Neural cell (in vitro differentiated cells): ENCODE data around the gene CDH12. TPM values are rescaled to one million over a fixed set of nuclear protein-coding genes. Genes with fewer than 3 reads are reported as not detected.

Experiments used
- H2AFZ ChIP-seq: fragments of 200-600, 300-800 bp; sonication (generic), shearing (Covaris generic); 2 replicates; pipeline ENCODE4 v1.6.0; 2014; ENCODE audit warnings: low read depth, mild to moderate bottlenecking, antibody characterized with exemption, low read length, moderate library complexity
- H3F3A ChIP-seq: fragments of 200-600 bp; shearing (Covaris generic); 2 replicates; pipeline ENCODE4 v1.6.1; 2016; ENCODE audit warnings: mild to moderate bottlenecking, moderate library complexity, mixed read lengths, antibody characterized with exemption, low read length; ENCODE audit not compliant: insufficient read depth, poor library complexity, severe bottlenecking
- H3K27ac ChIP-seq: fragments of 200-600, 300-800 bp; sonication (generic), shearing (Covaris generic); 2 replicates; pipeline ENCODE4 v1.5.1; 2014; ENCODE audit warnings: mild to moderate bottlenecking, low read length, moderate library complexity
- H3K27me3 ChIP-seq: fragments of 300-800, 200-600 bp; sonication (generic), shearing (Covaris generic); 2 replicates; pipeline ENCODE4 v1.6.0; 2014; ENCODE audit warnings: mild to moderate bottlenecking, low read depth, low read length, moderate library complexity; ENCODE audit not compliant: insufficient read depth
- H3K36me3 ChIP-seq: fragments of 300-800, 200-600 bp; sonication (generic), shearing (Covaris generic); 2 replicates; pipeline ENCODE4 v1.5.1; 2014; ENCODE audit warnings: mild to moderate bottlenecking, antibody characterized with exemption, low read length, moderate library complexity; ENCODE audit not compliant: insufficient read depth
- H3K4me2 ChIP-seq: fragments of 300-800, 200-600 bp; sonication (generic), shearing (Covaris generic); 2 replicates; pipeline ENCODE4 v1.6.0; 2014; ENCODE audit warnings: mild to moderate bottlenecking, low read length
- H3K4me3 ChIP-seq: fragments of 300-800, 200-600 bp; sonication (generic), shearing (Covaris generic); 2 replicates; pipeline ENCODE4 v1.5.1; 2014; ENCODE audit warnings: mild to moderate bottlenecking, low read length, moderate library complexity
- H3K79me2 ChIP-seq: fragments of 200-600 bp; shearing (Covaris generic); replicated peaks from 2 replicates; pipeline ENCODE4 v1.6.0; 2014; ENCODE audit warnings: mild to moderate bottlenecking, low read length, moderate library complexity; ENCODE audit not compliant: insufficient read depth
- H3K9ac ChIP-seq: fragments of 300-800, 200-600 bp; sonication (generic), shearing (Covaris generic); 2 replicates; pipeline ENCODE4 v1.6.1; 2016; ENCODE audit warnings: mild to moderate bottlenecking, low read length, mixed read lengths
- H3K9me2 ChIP-seq: fragments of 200-600 bp; shearing (Covaris generic); 2 replicates; pipeline ENCODE4 v1.6.1; 2016; ENCODE audit warnings: mild to moderate bottlenecking, low read length, mixed read lengths; ENCODE audit not compliant: insufficient read depth
- H3K9me3 ChIP-seq: fragments of 200-600, 300-800 bp; sonication (generic), shearing (Covaris generic); 2 replicates; pipeline ENCODE4 v1.6.1; 2016; ENCODE audit warnings: mild to moderate bottlenecking, mixed run types, low read length, moderate library complexity, mixed read lengths
- H4K20me1 ChIP-seq: fragments of 200-600 bp; shearing (Covaris generic); 2 replicates; pipeline ENCODE4 v1.6.1; 2016; ENCODE audit warnings: mild to moderate bottlenecking, mixed run types; ENCODE audit not compliant: insufficient read depth
- EP300 ChIP-seq: fragments of 450-650 bp; conservative IDR thresholded peaks from 2 replicates; pipeline ENCODE4 v1.6.1; 2014; ENCODE audit warnings: antibody characterized with exemption, mild to moderate bottlenecking, moderate library complexity; ENCODE audit not compliant: poor library complexity, severe bottlenecking
- EZH2 ChIP-seq: fragments of 200-600, 300-800 bp; shearing (Covaris generic), sonication (generic); IDR thresholded peaks from 2 replicates; pipeline ENCODE4 v1.6.1; 2014; ENCODE audit warnings: antibody characterized with exemption, low read length, borderline replicate concordance, mild to moderate bottlenecking; ENCODE audit not compliant: insufficient read depth, poor library complexity, severe bottlenecking
- MXI1 ChIP-seq: fragments of 450-650 bp; conservative IDR thresholded peaks from 2 replicates; pipeline ENCODE4 v1.6.1; 2014; ENCODE audit warnings: antibody characterized with exemption, mild to moderate bottlenecking; ENCODE audit not compliant: poor library complexity, severe bottlenecking
- POLR2AphosphoS5 ChIP-seq: IDR thresholded peaks from 2 replicates; pipeline ENCODE4 v1.6.1; 2012
- RAD21 ChIP-seq: fragments of 450-650 bp; conservative IDR thresholded peaks from 2 replicates; pipeline ENCODE4 v1.6.1; 2014; ENCODE audit warnings: antibody characterized with exemption, mild to moderate bottlenecking, moderate library complexity
- SMC3 ChIP-seq: fragments of 450-650 bp; conservative IDR thresholded peaks from 2 replicates; pipeline ENCODE4 v1.6.1; 2014; ENCODE audit warnings: antibody characterized with exemption, mild to moderate bottlenecking, moderate library complexity; ENCODE audit not compliant: poor library complexity
- TAF1 ChIP-seq: IDR thresholded peaks from 2 replicates; pipeline ENCODE4 v1.6.1; 2012; ENCODE audit warnings: low read depth
- polyA plus RNA-seq: library from polyadenylated mRNA; depleted of rRNA; stranded (reverse); fragments of >200 nt; gene quantifications from 2 replicates; pipeline ENCODE4 v1.2.3, GENCODE V29; 2014
- TF ChIP-seq, protein P1 (sequence below): fragments of 450-650 bp; IDR thresholded peaks from 2 replicates; pipeline ENCODE4 v1.5.1; 2014; ENCODE audit warnings: antibody characterized with exemption, mild to moderate bottlenecking, moderate library complexity; ENCODE audit not compliant: poor library complexity, severe bottlenecking
- TF ChIP-seq, protein P2 (sequence below): IDR thresholded peaks from 2 replicates; pipeline ENCODE4 v1.6.1; 2012; ENCODE audit warnings: borderline replicate concordance

CDH12 gene
- polyA plus RNA-seq, 1 donor from 2014 or later, result 2.1 TPM

DNA sequence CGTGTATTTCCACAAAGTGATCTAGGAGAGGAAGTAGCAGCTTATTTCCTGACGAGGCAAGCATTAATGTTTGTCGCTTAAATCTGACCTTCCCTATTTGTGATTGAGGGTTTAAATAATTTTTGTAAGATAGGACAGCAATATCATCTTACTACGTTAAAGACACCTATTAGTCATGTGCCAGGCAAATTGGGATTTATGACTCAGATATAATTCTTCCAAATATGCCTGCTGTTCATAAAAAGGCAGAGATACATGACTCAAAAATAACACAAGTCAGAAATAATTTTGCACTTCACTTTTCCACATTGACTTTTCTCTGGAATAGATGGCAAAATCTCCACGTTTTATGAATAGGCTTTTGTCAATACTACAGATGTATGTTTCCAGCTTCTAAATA, 43.0 kb upstream of the CDH12 start:
- Histone ChIP-seq H3K9ac (no peak overlapping the region), H3F3A (no peaks in the 10 kb centered on the region), H2AFZ (no peak overlapping the region), H3K27ac (no peak overlapping the region), H3K36me3 (no peaks in the 10 kb centered on the region), H3K9me3 (no peaks in the 10 kb centered on the region), H3K4me2 (no peak overlapping the region), H3K27me3 (no peaks in the 10 kb centered on the region), H4K20me1 (no peaks in the 10 kb centered on the region), H3K79me2 (no peaks in the 10 kb centered on the region), H3K9me2 (no peaks in the 10 kb centered on the region), H3K4me3 (no peak overlapping the region)
- TF ChIP-seq SMC3 (no peak), MXI1 (no peak), RAD21 (no peak), EP300 (no peak), TAF1 (no peak), POLR2AphosphoS5 (no peak), EZH2 (no peak)
- TF ChIP-seq, protein P1, sequence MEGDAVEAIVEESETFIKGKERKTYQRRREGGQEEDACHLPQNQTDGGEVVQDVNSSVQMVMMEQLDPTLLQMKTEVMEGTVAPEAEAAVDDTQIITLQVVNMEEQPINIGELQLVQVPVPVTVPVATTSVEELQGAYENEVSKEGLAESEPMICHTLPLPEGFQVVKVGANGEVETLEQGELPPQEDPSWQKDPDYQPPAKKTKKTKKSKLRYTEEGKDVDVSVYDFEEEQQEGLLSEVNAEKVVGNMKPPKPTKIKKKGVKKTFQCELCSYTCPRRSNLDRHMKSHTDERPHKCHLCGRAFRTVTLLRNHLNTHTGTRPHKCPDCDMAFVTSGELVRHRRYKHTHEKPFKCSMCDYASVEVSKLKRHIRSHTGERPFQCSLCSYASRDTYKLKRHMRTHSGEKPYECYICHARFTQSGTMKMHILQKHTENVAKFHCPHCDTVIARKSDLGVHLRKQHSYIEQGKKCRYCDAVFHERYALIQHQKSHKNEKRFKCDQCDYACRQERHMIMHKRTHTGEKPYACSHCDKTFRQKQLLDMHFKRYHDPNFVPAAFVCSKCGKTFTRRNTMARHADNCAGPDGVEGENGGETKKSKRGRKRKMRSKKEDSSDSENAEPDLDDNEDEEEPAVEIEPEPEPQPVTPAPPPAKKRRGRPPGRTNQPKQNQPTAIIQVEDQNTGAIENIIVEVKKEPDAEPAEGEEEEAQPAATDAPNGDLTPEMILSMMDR, result no peak
- TF ChIP-seq, protein P2, sequence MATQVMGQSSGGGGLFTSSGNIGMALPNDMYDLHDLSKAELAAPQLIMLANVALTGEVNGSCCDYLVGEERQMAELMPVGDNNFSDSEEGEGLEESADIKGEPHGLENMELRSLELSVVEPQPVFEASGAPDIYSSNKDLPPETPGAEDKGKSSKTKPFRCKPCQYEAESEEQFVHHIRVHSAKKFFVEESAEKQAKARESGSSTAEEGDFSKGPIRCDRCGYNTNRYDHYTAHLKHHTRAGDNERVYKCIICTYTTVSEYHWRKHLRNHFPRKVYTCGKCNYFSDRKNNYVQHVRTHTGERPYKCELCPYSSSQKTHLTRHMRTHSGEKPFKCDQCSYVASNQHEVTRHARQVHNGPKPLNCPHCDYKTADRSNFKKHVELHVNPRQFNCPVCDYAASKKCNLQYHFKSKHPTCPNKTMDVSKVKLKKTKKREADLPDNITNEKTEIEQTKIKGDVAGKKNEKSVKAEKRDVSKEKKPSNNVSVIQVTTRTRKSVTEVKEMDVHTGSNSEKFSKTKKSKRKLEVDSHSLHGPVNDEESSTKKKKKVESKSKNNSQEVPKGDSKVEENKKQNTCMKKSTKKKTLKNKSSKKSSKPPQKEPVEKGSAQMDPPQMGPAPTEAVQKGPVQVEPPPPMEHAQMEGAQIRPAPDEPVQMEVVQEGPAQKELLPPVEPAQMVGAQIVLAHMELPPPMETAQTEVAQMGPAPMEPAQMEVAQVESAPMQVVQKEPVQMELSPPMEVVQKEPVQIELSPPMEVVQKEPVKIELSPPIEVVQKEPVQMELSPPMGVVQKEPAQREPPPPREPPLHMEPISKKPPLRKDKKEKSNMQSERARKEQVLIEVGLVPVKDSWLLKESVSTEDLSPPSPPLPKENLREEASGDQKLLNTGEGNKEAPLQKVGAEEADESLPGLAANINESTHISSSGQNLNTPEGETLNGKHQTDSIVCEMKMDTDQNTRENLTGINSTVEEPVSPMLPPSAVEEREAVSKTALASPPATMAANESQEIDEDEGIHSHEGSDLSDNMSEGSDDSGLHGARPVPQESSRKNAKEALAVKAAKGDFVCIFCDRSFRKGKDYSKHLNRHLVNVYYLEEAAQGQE, result no peak

DNA sequence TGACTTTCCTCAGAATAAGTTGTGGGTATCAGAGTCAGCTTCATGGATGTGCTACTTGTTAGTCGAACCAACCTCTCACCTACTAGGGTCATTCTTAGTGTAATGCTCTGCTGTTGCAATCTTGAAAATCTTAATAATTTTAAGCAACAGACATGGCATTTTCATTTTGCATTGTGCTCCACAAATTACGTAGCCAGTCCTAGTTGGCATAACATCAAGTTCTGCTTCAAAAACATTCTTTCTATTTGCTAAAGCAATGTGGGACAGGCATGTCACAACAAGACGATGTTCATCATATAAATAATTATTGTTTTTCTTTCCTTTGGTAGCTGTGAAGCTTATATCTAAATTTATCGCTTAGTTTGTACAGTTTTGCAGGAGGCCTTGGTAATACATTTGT, 39.3 kb upstream of the CDH12 start:
- Histone ChIP-seq H2AFZ (no peak overlapping the region), H3K9me3 (no peaks in the 10 kb centered on the region), H3K27ac (no peak overlapping the region), H3F3A (no peaks in the 10 kb centered on the region), H4K20me1 (no peaks in the 10 kb centered on the region), H3K9ac (no peak overlapping the region), H3K79me2 (no peaks in the 10 kb centered on the region), H3K36me3 (no peaks in the 10 kb centered on the region), H3K9me2 (no peaks in the 10 kb centered on the region), H3K4me2 (no peak overlapping the region), H3K27me3 (no peaks in the 10 kb centered on the region), H3K4me3 (no peak overlapping the region)
- no peak for TF ChIP-seq SMC3
- no peak for TF ChIP-seq EZH2
- TF ChIP-seq, protein P2, result no peak
- TF ChIP-seq MXI1, result no peak
- no peak for TF ChIP-seq TAF1
- TF ChIP-seq, protein P1, result no peak
- no peak for TF ChIP-seq POLR2AphosphoS5
- TF ChIP-seq EP300, result no peak
- TF ChIP-seq RAD21, result no peak
